Body of pancreas (tissue), 4 donors: Measurements from ENCODE around the gene TBC1D16. TPM values are rescaled to one million over a fixed set of nuclear protein-coding genes. Genes with fewer than 3 reads are reported as not detected.

ENCODE experiments used
- ATAC-seq: fragments of 150-250 bp; one replicate; pipeline ENCODE4 v1.9.1; 2016
- DNase-seq, 4 donors: peaks; one replicate each; pipeline ENCODE4 v3.0.0-alpha.2; 2019
- H3K27ac ChIP-seq, 4 donors: fragments of 200-600 bp; sonication (generic); 1 replicate in 3 of 4; 2 replicates in 1 of 4; pipeline versions ENCODE4 v1.5.1 to v1.6.1; 2016 to 2019; ENCODE audit warnings: mild to moderate bottlenecking in 1 of 4, mixed read lengths in 1 of 4, moderate library complexity in 1 of 4
- H3K27me3 ChIP-seq, 2 donors: fragments of 200-600 bp; sonication (generic); one replicate each; pipeline ENCODE4 v1.6.0; 2016; ENCODE audit warnings: mild to moderate bottlenecking in 1 of 2
- H3K36me3 ChIP-seq, 2 donors: fragments of 200-600 bp; sonication (generic); replicated peaks in 1 of 2; 2 replicates each; pipeline ENCODE4 v1.5.1; 2016; ENCODE audit warnings: low read depth in 2 of 2; ENCODE audit not compliant: insufficient read depth in 1 of 2
- H3K4me1 ChIP-seq: fragments of 200-600 bp; sonication (generic); one replicate; pipeline ENCODE4 v1.6.0; 2016
- H3K4me3 ChIP-seq, 2 donors: fragments of 200-600 bp; sonication (generic); 1 replicate in 1 of 2; 2 replicates in 1 of 2; pipeline ENCODE4 v1.5.1; 2016 to 2019
- H3K9me3 ChIP-seq, 3 donors: fragments of 200-600 bp; sonication (generic); 1 replicate in 2 of 3; 2 replicates in 1 of 3; pipeline ENCODE4 v1.5.1; 2016
- CTCF ChIP-seq, 7 experiments: fragments of 450-650 bp in 4 of 7; fragments of 200-600 bp in 3 of 7; sonication (generic) in 3 of 7; IDR thresholded peaks; one replicate each; pipeline ENCODE4 v1.5.1; 2016 to 2019; ENCODE audit warnings: antibody characterized with exemption in 7 of 7
- POLR2A ChIP-seq, 3 donors: fragments of 450-650 bp; IDR thresholded peaks; one replicate each; pipeline ENCODE4 v1.6.1; 2016; ENCODE audit warnings: antibody characterized with exemption in 3 of 3, mild to moderate bottlenecking in 2 of 3
- WGBS, 2 donors: methylation state at CpG; one replicate each; pipeline ENCODE4 v1.1.5; 2017; 5-methylcytosine and 5-hydroxymethylcytosine counted together
- intact Hi-C: fragments of 100-400 bp; cut with DNase I; formaldehyde crosslinking; loops from one replicate; pipeline ENCODE4 v1.15.1; 2023
- total RNA-seq, 2 donors: library from RNA; depleted of rRNA; stranded (reverse); fragments of >200 nt; gene quantifications; one replicate each; pipeline ENCODE4 v1.1.0, GENCODE V29; 2016

TBC1D16 gene
- total RNA-seq, 2 donors from 2014 or later = 21.0 to 37.2 TPM

GRCh38 chr17:80055597-80055996, 19.9 kb upstream of the TBC1D16 start:
- no peak for TF ChIP-seq CTCF (IDR thresholded peaks at IDR 0.05)
- no peak for TF ChIP-seq POLR2A (IDR thresholded peaks at IDR 0.05)
- H3K4me3 ChIP-seq = no peak overlapping the region
- no peak for ATAC-seq
- no peak for DNase-seq
- H3K27ac ChIP-seq = no peak overlapping the region
- H3K36me3 ChIP-seq = no peaks in the 10 kb centered on the region
- H3K4me1 ChIP-seq = no peaks in the 10 kb centered on the region
- H3K9me3 ChIP-seq = no peaks in the 10 kb centered on the region
- WGBS, 2 donors = 85 to 88% methylated on average over 9 of the region's 9 CpGs
- intact Hi-C loops = no loop called here
- no peaks in the 10 kb centered on the region for H3K27me3 ChIP-seq

- Histone ChIP-seq H3K36me3 (no peaks in the 10 kb centered on the region), H3K9me3 (no peaks in the 10 kb centered on the region), H3K4me1 (no peaks in the 10 kb centered on the region), H3K27ac (no peak overlapping the region), H3K27me3 (no peaks in the 10 kb centered on the region), H3K4me3 (no peak overlapping the region)
- intact Hi-C loops = no loop called here
- DNase-seq (no peak), ATAC-seq (no peak)
- 80 to 85% methylated on average over 10 of the region's 10 CpGs for WGBS, 2 donors
- TF ChIP-seq CTCF (IDR thresholded peaks at IDR 0.05) (no peak), POLR2A (IDR thresholded peaks at IDR 0.05) (no peak)
Measured at GRCh38 chr17:80053102-80053501, 17.4 kb upstream of the TBC1D16 start.

- Histone ChIP-seq H3K27me3 (no peaks in the 10 kb centered on the region), H3K9me3 (no peaks in the 10 kb centered on the region), H3K4me3 (no peak overlapping the region), H3K36me3 (no peaks in the 10 kb centered on the region), H3K27ac (no peak overlapping the region), H3K4me1 (no peaks in the 10 kb centered on the region)
- TF ChIP-seq POLR2A (IDR thresholded peaks at IDR 0.05) (no peak), CTCF (IDR thresholded peaks at IDR 0.05) (no peak)
- no peak for DNase-seq
- ATAC-seq = no peak
- intact Hi-C loops = no loop called here
- 84 to 98% methylated on average over 5 to 11 of the region's 11 CpGs for WGBS, 2 donors
Measured at GRCh38 chr17:80051681-80052080, 16.0 kb upstream of the TBC1D16 start.

GRCh38 chr17:80050706-80051105, 15.0 kb upstream of the TBC1D16 start:
- TF ChIP-seq CTCF (IDR thresholded peaks at IDR 0.05) (no peak), POLR2A (IDR thresholded peaks at IDR 0.05) (no peak)
- H3K4me1 ChIP-seq = peaks cover 6% of the 10 kb centered on the region
- H3K4me3 ChIP-seq = no peak overlapping the region
- ATAC-seq = no peak
- no peak for DNase-seq
- intact Hi-C loops = no loop called here
- H3K27ac ChIP-seq = no peak overlapping the region
- H3K9me3 ChIP-seq = no peaks in the 10 kb centered on the region
- no peaks in the 10 kb centered on the region for H3K36me3 ChIP-seq
- 85 to 92% methylated on average over 16 of the region's 16 CpGs for WGBS, 2 donors
- H3K27me3 ChIP-seq = no peaks in the 10 kb centered on the region

- no peaks in the 10 kb centered on the region for H3K36me3 ChIP-seq
- H3K9me3 ChIP-seq = no peaks in the 10 kb centered on the region
- DNase-seq (no peak), ATAC-seq (no peak)
- WGBS, 2 donors = 94 to 96% methylated on average over 11 to 20 of the region's 21 CpGs
- no peak for TF ChIP-seq POLR2A (IDR thresholded peaks at IDR 0.05)
- no peak for TF ChIP-seq CTCF (IDR thresholded peaks at IDR 0.05)
- H3K4me1 ChIP-seq = peaks cover 13% of the 10 kb centered on the region
- no peak overlapping the region for H3K27ac ChIP-seq
- intact Hi-C loops = no loop called here
- H3K4me3 ChIP-seq = no peak overlapping the region
- no peaks in the 10 kb centered on the region for H3K27me3 ChIP-seq
Measured at GRCh38 chr17:80049986-80050385, 14.3 kb upstream of the TBC1D16 start.
